Activated naive CD4-positive, alpha-beta T cell treated with anti-CD3 and anti-CD28 coated beads, Interleukin-2, amount 50 U/mL, for 24 hours (primary cell): ENCODE results near the gene XRCC4.
"Not testable (repeated sequence)": the region's sequence is repeated elsewhere in the genome, so short reads cannot be mapped to it uniquely, and the experiment has no call there.

Source experiments
- H3K27ac Mint-ChIP-seq: one replicate; pipeline ENCODE4 v1.8.0; 2021; ENCODE audit warnings: mild to moderate bottlenecking, mixed read lengths
- H3K27me3 Mint-ChIP-seq: one replicate; pipeline ENCODE4 v1.8.0; 2021; ENCODE audit warnings: mixed read lengths
- H3K36me3 Mint-ChIP-seq: one replicate; pipeline ENCODE4 v1.8.0; 2021; ENCODE audit warnings: mixed read lengths
- H3K4me1 Mint-ChIP-seq: one replicate; pipeline ENCODE4 v1.8.0; 2021; ENCODE audit warnings: mixed read lengths
- H3K4me3 Mint-ChIP-seq: one replicate; pipeline ENCODE4 v1.8.0; 2021; ENCODE audit warnings: mild to moderate bottlenecking, mixed read lengths
- H3K9me3 Mint-ChIP-seq: one replicate; pipeline ENCODE4 v1.8.0; 2021; ENCODE audit warnings: mixed read lengths

The XRCC4 gene

GRCh38 chr5:83058726-83059125 is 18.6 kb upstream of the XRCC4 start:
- Mint-ChIP-seq H3K4me3 (no peak overlapping the region), H3K4me1 (peaks cover 25% of the 10 kb centered on the region), H3K36me3 (peaks cover 22% of the 10 kb centered on the region), H3K27me3 (no peaks in the 10 kb centered on the region), H3K27ac (no peak overlapping the region), H3K9me3 (no peaks in the 10 kb centered on the region)

DNA sequence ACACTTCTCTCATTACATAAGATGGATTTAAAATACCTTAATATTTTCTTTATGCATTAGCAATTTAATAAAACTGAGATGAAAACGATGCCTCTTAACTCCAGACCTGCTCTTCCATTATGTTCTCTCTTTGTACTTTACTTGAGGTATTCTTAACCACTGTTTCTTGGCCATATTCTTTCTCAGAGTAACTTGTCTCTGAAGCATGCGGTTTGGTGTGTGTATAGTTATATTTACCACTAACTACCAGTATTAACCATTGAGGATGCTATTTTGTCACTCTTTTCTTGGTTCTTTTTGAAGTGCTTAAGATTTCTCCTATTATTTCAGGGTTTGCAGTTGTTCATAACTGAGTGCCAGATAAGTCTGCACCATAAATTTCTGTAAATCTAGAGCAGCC is 18.0 kb upstream of the XRCC4 start:
- Mint-ChIP-seq H3K27ac (no peak overlapping the region), H3K4me1 (peaks cover 29% of the 10 kb centered on the region), H3K4me3 (no peak overlapping the region), H3K9me3 (no peaks in the 10 kb centered on the region), H3K27me3 (no peaks in the 10 kb centered on the region), H3K36me3 (peaks cover 19% of the 10 kb centered on the region)

DNA sequence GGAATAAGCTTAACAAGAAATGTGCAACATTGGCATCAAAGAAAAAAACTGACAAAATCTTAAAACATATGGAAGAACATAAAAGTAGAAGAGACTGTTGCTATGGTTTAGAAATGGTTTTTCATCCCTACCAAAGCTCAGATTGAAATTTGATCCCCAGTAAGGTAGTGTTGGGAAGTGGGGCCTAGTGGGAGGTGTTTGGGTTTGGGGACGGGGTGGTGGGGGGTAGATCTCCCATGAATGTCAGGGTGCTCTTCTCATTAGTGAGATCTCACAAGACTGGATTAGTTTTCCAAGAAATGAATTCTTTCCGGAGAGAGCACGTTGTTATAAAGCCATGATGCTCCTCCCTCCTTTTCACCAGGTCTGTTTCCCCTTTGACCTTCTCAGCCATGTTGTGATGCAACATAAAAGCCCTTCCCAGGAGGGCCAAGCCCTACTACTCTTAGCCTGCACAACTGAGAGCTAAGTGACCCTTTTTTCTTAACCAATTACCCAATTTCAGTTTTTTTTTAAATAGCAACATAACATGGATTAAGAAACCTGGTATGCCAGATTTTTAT is 10.7 kb upstream of the XRCC4 start:
- Mint-ChIP-seq H3K4me3 (no peak overlapping the region), H3K36me3 (peaks cover 13% of the 10 kb centered on the region), H3K27me3 (no peaks in the 10 kb centered on the region), H3K4me1 (peaks cover 61% of the 10 kb centered on the region), H3K9me3 (no peaks in the 10 kb centered on the region), H3K27ac (no peak overlapping the region)

DNA sequence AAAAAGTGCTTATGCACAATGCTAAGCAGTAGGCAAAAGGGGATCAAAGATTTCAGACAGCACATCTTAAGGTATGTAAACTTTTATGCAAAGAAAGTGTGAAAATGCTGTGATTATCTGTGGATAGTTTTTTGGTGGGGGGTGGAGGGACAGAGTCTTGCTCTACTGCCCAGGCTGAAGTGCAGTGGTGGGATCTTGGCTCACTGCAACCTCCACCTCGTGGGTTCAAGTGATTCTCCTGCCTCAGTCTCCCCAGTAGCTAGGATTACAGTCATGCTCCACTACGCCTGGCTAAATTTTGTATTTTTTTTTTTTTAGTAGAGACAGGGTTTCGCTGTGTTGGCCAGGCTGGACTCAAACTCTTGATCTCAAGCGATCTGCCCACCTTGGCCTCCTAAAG is 10.0 kb upstream of the XRCC4 start:
- H3K4me3 Mint-ChIP-seq, H3K27me3 Mint-ChIP-seq, H3K9me3 Mint-ChIP-seq, H3K27ac Mint-ChIP-seq: not testable (repeated sequence)
- peaks cover 65% of the 10 kb centered on the region for H3K4me1 Mint-ChIP-seq
- H3K36me3 Mint-ChIP-seq: peaks cover 15% of the 10 kb centered on the region

DNA sequence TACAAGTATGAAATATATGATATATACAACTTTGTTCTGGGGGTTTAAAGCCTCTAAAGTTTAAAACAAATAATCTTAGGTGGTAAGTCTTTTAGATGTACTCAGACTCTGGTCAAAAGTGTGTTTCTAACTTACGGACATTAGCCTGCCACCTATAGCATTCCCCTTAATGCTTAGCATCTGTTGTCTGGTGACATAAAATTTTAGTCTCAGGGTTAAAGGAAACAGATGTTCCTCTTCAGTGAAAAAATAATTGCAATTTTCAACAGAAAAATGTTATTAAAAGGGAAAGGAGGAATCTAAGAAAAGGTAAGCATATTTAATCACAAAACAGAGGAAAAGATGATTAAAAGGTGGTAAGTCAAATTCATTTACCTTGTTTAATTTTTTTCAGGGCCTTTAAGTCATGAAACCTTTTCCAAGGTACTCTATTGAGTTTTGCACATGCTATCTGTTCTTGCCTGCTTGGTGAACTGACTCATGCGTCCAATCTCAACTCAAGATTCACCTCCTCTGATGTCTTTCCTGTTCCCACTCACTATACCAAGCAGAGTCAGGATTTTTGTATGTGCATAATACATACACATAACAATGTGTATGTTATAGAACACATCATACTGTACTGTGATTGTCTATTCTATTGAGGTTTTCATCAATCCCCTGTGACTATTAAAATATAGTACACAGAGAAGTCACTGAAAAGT is 8.1 kb upstream of the XRCC4 start:
- peaks cover 81% of the 10 kb centered on the region for H3K4me1 Mint-ChIP-seq
- H3K27ac Mint-ChIP-seq: no peak overlapping the region
- no peaks in the 10 kb centered on the region for H3K9me3 Mint-ChIP-seq
- H3K4me3 Mint-ChIP-seq: no peak overlapping the region
- H3K27me3 Mint-ChIP-seq: no peaks in the 10 kb centered on the region
- H3K36me3 Mint-ChIP-seq: peaks cover 22% of the 10 kb centered on the region

- H3K36me3 Mint-ChIP-seq: peaks cover 18% of the 10 kb centered on the region
- no peaks in the 10 kb centered on the region for H3K27me3 Mint-ChIP-seq
- no peak overlapping the region for H3K27ac Mint-ChIP-seq
- H3K4me3 Mint-ChIP-seq: peak overlapping the region; percentile 8
- peaks cover 81% of the 10 kb centered on the region for H3K4me1 Mint-ChIP-seq
- no peaks in the 10 kb centered on the region for H3K9me3 Mint-ChIP-seq
Measured at GRCh38 chr5:83071286-83072051, 5.9 kb upstream of the XRCC4 start.

GRCh38 chr5:83072966-83073365 is 4.4 kb upstream of the XRCC4 start:
- peaks cover 18% of the 10 kb centered on the region for H3K36me3 Mint-ChIP-seq
- H3K27ac Mint-ChIP-seq: no peak overlapping the region
- H3K4me3 Mint-ChIP-seq: peak overlapping the region; percentile 1

GRCh38 chr5:83077662-83078261 is 415 bp downstream of the XRCC4 start:
- Mint-ChIP-seq H3K36me3 (peaks cover 14% of the 10 kb centered on the region), H3K4me3 (peak overlapping the region; percentile 98), H3K27ac (peak overlapping the region; percentile 98), H3K4me1 (peaks cover 44% of the 10 kb centered on the region), H3K27me3 (no peaks in the 10 kb centered on the region), H3K9me3 (no peaks in the 10 kb centered on the region)

More at GRCh38 chr5:83072966-83073365, 4.4 kb upstream of the XRCC4 start:
- Mint-ChIP-seq H3K4me1 (peaks cover 74% of the 10 kb centered on the region), H3K27me3 (no peaks in the 10 kb centered on the region), H3K9me3 (no peaks in the 10 kb centered on the region)

- H3K9me3 Mint-ChIP-seq: no peaks in the 10 kb centered on the region
- peak overlapping the region; percentile 0 for H3K27ac Mint-ChIP-seq
- H3K27me3 Mint-ChIP-seq: no peaks in the 10 kb centered on the region
- no peak overlapping the region for H3K4me3 Mint-ChIP-seq
- peaks cover 11% of the 10 kb centered on the region for H3K4me1 Mint-ChIP-seq
- peaks cover 5% of the 10 kb centered on the region for H3K36me3 Mint-ChIP-seq
Measured at GRCh38 chr5:83082750-83083149, 5.4 kb downstream of the XRCC4 start.

DNA sequence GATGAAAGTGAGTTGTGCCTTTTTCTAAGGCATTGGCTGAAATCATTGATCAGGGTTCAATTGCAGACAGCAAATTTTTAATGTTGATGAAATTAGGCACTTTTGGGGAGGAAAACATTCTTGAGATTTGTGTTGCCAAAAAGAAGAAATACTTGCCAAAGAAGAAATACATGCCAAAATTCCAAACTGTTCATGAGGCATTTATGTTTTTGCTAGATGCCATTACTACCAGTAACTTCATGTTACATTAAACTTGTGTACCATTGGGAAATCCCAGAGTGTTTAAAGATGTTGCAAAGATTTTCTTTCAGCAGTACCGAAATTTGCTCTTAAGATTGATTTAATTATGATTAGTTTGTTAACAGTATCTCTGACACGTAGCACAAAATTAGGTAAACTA is 7.0 kb downstream of the XRCC4 start:
- no peaks in the 10 kb centered on the region for H3K9me3 Mint-ChIP-seq
- no peaks in the 10 kb centered on the region for H3K27me3 Mint-ChIP-seq
- peaks cover 5% of the 10 kb centered on the region for H3K36me3 Mint-ChIP-seq
- no peaks in the 10 kb centered on the region for H3K4me1 Mint-ChIP-seq
- H3K27ac Mint-ChIP-seq: no peak overlapping the region
- H3K4me3 Mint-ChIP-seq: no peak overlapping the region

DNA sequence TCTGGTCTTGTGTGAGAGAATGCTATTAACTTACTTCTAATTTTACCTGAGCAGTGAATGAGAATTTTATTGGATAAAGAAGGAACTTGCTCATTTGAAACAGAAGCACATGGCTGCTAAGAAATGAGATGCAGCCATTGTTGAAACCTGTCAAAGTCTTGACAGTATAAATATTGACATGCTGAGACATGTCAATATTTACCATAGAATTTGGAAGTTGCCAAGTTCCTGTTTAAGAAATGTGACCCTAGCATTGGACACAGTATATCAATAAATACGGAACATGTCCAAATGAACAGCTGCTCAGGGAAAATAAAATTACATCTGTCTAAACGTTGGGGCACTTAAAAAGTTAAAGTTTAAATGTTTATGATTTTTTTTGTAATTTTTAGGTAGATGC is 7.8 kb downstream of the XRCC4 start:
- no peak overlapping the region for H3K27ac Mint-ChIP-seq
- no peaks in the 10 kb centered on the region for H3K9me3 Mint-ChIP-seq
- no peaks in the 10 kb centered on the region for H3K4me1 Mint-ChIP-seq
- no peaks in the 10 kb centered on the region for H3K27me3 Mint-ChIP-seq
- peaks cover 5% of the 10 kb centered on the region for H3K36me3 Mint-ChIP-seq
- H3K4me3 Mint-ChIP-seq: no peak overlapping the region

- peaks cover 4% of the 10 kb centered on the region for H3K9me3 Mint-ChIP-seq
- H3K27me3 Mint-ChIP-seq: no peaks in the 10 kb centered on the region
- H3K4me3 Mint-ChIP-seq: no peak overlapping the region
- H3K36me3 Mint-ChIP-seq: peaks cover 9% of the 10 kb centered on the region
- H3K4me1 Mint-ChIP-seq: peaks cover 30% of the 10 kb centered on the region
- no peak overlapping the region for H3K27ac Mint-ChIP-seq
Measured at GRCh38 chr5:83090169-83090568, 12.8 kb downstream of the XRCC4 start.

- no peak overlapping the region for H3K4me3 Mint-ChIP-seq
- H3K27ac Mint-ChIP-seq: peak overlapping the region; percentile 27
Measured at GRCh38 chr5:83092619-83093018, 15.3 kb downstream of the XRCC4 start.

GRCh38 chr5:83093692-83094091 is 16.3 kb downstream of the XRCC4 start:
- Mint-ChIP-seq H3K4me3 (no peak overlapping the region), H3K4me1 (peaks cover 33% of the 10 kb centered on the region), H3K9me3 (peaks cover 4% of the 10 kb centered on the region), H3K27ac (no peak overlapping the region), H3K36me3 (peaks cover 9% of the 10 kb centered on the region), H3K27me3 (no peaks in the 10 kb centered on the region)

More at GRCh38 chr5:83092619-83093018, 15.3 kb downstream of the XRCC4 start:
- H3K27me3 Mint-ChIP-seq: no peaks in the 10 kb centered on the region
- H3K4me1 Mint-ChIP-seq: peaks cover 30% of the 10 kb centered on the region
- H3K9me3 Mint-ChIP-seq: peaks cover 4% of the 10 kb centered on the region
- peaks cover 9% of the 10 kb centered on the region for H3K36me3 Mint-ChIP-seq

DNA sequence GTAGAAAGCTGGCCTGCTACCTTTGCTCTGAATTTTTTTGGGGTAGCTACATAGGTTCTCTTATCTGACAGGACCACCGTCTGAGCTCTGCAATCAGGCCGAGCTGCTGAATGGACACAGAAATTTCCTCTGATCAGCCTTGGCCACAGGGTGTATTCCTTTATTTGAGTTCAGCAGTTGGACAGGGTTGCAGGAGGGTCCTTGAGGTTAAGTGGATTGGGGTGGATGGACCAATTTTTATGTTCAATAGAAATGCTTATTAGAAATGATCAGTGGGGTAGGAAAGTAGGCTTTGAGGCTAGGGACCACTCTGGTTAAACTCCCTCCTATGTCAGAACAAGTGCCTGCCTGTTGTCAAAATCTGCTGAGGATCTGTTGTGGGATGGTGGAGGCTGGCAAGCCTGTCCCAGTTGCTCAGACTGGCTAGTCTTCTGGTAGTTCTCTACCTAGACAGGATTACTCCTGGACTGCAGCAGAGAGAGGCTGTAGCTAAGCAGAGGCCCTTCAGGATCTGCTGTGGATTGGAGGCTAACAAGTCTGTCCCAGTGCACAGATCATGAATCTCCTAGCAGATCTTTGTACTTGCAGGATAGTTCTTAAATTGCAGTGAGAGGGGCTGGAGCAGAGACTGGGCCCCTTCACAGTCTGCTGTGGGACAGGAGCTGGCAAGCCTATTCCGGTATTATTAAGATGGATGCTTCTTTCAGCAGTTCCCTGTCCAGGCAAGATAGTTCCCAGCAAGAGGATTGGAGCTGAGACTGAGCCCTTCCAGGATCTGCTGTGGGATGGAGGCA is 18.0 kb downstream of the XRCC4 start:
- peaks cover 32% of the 10 kb centered on the region for H3K4me1 Mint-ChIP-seq
- H3K4me3 Mint-ChIP-seq: no peak overlapping the region
- no peak overlapping the region for H3K27ac Mint-ChIP-seq

More for the DNA sequence above, 18.0 kb downstream of the XRCC4 start:
- Mint-ChIP-seq H3K27me3 (no peaks in the 10 kb centered on the region), H3K9me3 (peaks cover 4% of the 10 kb centered on the region), H3K36me3 (peaks cover 9% of the 10 kb centered on the region)
